ENCODE data around the gene LRCH4. TPM values are rescaled to one million over a fixed set of nuclear protein-coding genes. Genes with fewer than 3 reads are reported as not detected.

LRCH4 gene
- total and polyA plus RNA-seq, 2 experiments from 2014 or later = 103 to 108 TPM

- no peak for TF ChIP-seq CTCF (IDR thresholded peaks at IDR 0.05; ENCODE audit: low read depth, low read length)
- H3K4me3 ChIP-seq = no peak overlapping the region
- no peaks in the 10 kb centered on the region for H3K27me3 ChIP-seq
- peaks cover 7% of the 10 kb centered on the region for H3K36me3 ChIP-seq
- H3K9me3 ChIP-seq (ENCODE audit: low read depth) = no peaks in the 10 kb centered on the region
- no peaks in the 10 kb centered on the region for H3K4me1 ChIP-seq (ENCODE audit: low read depth)
- H3K27ac ChIP-seq = no peak overlapping the region
- no peak for DNase-seq (ENCODE audit: low read depth in 1 of 2, low spot score in 1 of 2)
Observed at GRCh38 chr7:100562195-100563099, 23.5 kb downstream of the LRCH4 start.

GRCh38 chr7:100561491-100562194 is 24.3 kb downstream of the LRCH4 start:
- peaks cover 7% of the 10 kb centered on the region for H3K36me3 ChIP-seq
- no peaks in the 10 kb centered on the region for H3K4me1 ChIP-seq (ENCODE audit: low read depth)
- H3K4me3 ChIP-seq = no peak overlapping the region
- no peaks in the 10 kb centered on the region for H3K27me3 ChIP-seq
- no peak overlapping the region for H3K27ac ChIP-seq
- DNase-seq (ENCODE audit: low read depth in 1 of 2, low spot score in 1 of 2) = no peak
- no peaks in the 10 kb centered on the region for H3K9me3 ChIP-seq (ENCODE audit: low read depth)
- no peak for TF ChIP-seq CTCF (IDR thresholded peaks at IDR 0.05; ENCODE audit: low read depth, low read length)

- Histone ChIP-seq H3K27ac (no peak overlapping the region), H3K4me3 (no peak overlapping the region), H3K9me3 (ENCODE audit: low read depth) (no peaks in the 10 kb centered on the region), H3K4me1 (ENCODE audit: low read depth) (no peaks in the 10 kb centered on the region), H3K36me3 (peaks cover 9% of the 10 kb centered on the region), H3K27me3 (no peaks in the 10 kb centered on the region)
- no peak for TF ChIP-seq CTCF (IDR thresholded peaks at IDR 0.05; ENCODE audit: low read depth, low read length)
- DNase-seq (ENCODE audit: low read depth in 1 of 2, low spot score in 1 of 2) = no peak
Observed at GRCh38 chr7:100559127-100559526, 26.8 kb downstream of the LRCH4 start.

GRCh38 chr7:100556541-100556940 is 29.4 kb downstream of the LRCH4 start:
- no peak overlapping the region for H3K4me3 ChIP-seq
- H3K4me1 ChIP-seq (ENCODE audit: low read depth) = no peaks in the 10 kb centered on the region
- TF ChIP-seq CTCF (IDR thresholded peaks at IDR 0.05; ENCODE audit: low read depth, low read length) = no peak
- H3K9me3 ChIP-seq (ENCODE audit: low read depth) = no peaks in the 10 kb centered on the region
- no peak overlapping the region for H3K27ac ChIP-seq
- DNase-seq (ENCODE audit: low read depth in 1 of 2, low spot score in 1 of 2) = peak in 1 of 2 donors; percentile 77
- no peaks in the 10 kb centered on the region for H3K27me3 ChIP-seq
- H3K36me3 ChIP-seq = peaks cover 13% of the 10 kb centered on the region

GRCh38 chr7:100555701-100556100 is 30.2 kb downstream of the LRCH4 start:
- Histone ChIP-seq H3K4me3 (no peak overlapping the region), H3K27ac (no peak overlapping the region), H3K4me1 (ENCODE audit: low read depth) (no peaks in the 10 kb centered on the region), H3K36me3 (peaks cover 13% of the 10 kb centered on the region), H3K27me3 (no peaks in the 10 kb centered on the region), H3K9me3 (ENCODE audit: low read depth) (no peaks in the 10 kb centered on the region)
- no peak for DNase-seq (ENCODE audit: low read depth in 1 of 2, low spot score in 1 of 2)
- TF ChIP-seq CTCF (IDR thresholded peaks at IDR 0.05; ENCODE audit: low read depth, low read length) = no peak

All from cardiac muscle cell (in vitro differentiated cells and primary cell).